Upper lobe of left lung (tissue), 4 donors: ENCODE measurements around the gene COL17A1.

ENCODE experiments used
- EP300 ChIP-seq, 4 donors: sonication (generic); formaldehyde crosslinking; IDR thresholded peaks; one replicate each; pipeline ENCODE4 v1.5.1; 2017; ENCODE audit warnings: antibody characterized with exemption in 4 of 4, control low read depth in 2 of 4
- POLR2A ChIP-seq, 4 donors: fragments of 450-650 bp; IDR thresholded peaks; one replicate each; pipeline ENCODE4 v1.5.1; 2016 to 2017; ENCODE audit warnings: antibody characterized with exemption in 4 of 4, mild to moderate bottlenecking in 2 of 4
- POLR2AphosphoS5 ChIP-seq, 2 donors: sonication (generic); formaldehyde crosslinking; IDR thresholded peaks; one replicate each; pipeline ENCODE4 v1.5.1; 2017; ENCODE audit warnings: antibody characterized with exemption in 2 of 2
- TF ChIP-seq, protein P1 (sequence below), 6 experiments: fragments of 450-650 bp in 4 of 6; fragments of 200-600 bp in 2 of 6; sonication (generic) in 2 of 6; IDR thresholded peaks; one replicate each; pipeline ENCODE4 v1.5.1; 2016 to 2019; ENCODE audit warnings: antibody characterized with exemption in 6 of 6

GRCh38 chr10:104122225-104123107 lies 36.8 kb upstream of the COL17A1 start:
- TF ChIP-seq, protein P1, sequence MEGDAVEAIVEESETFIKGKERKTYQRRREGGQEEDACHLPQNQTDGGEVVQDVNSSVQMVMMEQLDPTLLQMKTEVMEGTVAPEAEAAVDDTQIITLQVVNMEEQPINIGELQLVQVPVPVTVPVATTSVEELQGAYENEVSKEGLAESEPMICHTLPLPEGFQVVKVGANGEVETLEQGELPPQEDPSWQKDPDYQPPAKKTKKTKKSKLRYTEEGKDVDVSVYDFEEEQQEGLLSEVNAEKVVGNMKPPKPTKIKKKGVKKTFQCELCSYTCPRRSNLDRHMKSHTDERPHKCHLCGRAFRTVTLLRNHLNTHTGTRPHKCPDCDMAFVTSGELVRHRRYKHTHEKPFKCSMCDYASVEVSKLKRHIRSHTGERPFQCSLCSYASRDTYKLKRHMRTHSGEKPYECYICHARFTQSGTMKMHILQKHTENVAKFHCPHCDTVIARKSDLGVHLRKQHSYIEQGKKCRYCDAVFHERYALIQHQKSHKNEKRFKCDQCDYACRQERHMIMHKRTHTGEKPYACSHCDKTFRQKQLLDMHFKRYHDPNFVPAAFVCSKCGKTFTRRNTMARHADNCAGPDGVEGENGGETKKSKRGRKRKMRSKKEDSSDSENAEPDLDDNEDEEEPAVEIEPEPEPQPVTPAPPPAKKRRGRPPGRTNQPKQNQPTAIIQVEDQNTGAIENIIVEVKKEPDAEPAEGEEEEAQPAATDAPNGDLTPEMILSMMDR (IDR thresholded peaks at IDR 0.05) = no peak
- TF ChIP-seq POLR2A (IDR thresholded peaks at IDR 0.05) (peak in 2 of 4 donors; percentile 54 to 72), POLR2AphosphoS5 (IDR thresholded peaks at IDR 0.05) (no peak), EP300 (IDR thresholded peaks at IDR 0.05) (no peak)
